ENCODE data around the gene B4GALNT1.
A peak's percentile ranks its signal among the peaks of the same experiment; 100 is the strongest.

B4GALNT1 gene

GRCh38 chr12:57611108-57611826, 21.7 kb downstream of the B4GALNT1 start, which contains the start of gene ARHGEF25:
ARHGEF25 (plus strand) TSS chr12:57611435; CDS start chr12:57611895, 460 bp downstream.
- peak within 1 kb of the TSS; percentile 69 for H3K4me3 ChIP-seq (ENCODE audit: low read length)
- DNase-seq (ENCODE audit: low read depth): peak; percentile 48
- TF ChIP-seq, protein P1, sequence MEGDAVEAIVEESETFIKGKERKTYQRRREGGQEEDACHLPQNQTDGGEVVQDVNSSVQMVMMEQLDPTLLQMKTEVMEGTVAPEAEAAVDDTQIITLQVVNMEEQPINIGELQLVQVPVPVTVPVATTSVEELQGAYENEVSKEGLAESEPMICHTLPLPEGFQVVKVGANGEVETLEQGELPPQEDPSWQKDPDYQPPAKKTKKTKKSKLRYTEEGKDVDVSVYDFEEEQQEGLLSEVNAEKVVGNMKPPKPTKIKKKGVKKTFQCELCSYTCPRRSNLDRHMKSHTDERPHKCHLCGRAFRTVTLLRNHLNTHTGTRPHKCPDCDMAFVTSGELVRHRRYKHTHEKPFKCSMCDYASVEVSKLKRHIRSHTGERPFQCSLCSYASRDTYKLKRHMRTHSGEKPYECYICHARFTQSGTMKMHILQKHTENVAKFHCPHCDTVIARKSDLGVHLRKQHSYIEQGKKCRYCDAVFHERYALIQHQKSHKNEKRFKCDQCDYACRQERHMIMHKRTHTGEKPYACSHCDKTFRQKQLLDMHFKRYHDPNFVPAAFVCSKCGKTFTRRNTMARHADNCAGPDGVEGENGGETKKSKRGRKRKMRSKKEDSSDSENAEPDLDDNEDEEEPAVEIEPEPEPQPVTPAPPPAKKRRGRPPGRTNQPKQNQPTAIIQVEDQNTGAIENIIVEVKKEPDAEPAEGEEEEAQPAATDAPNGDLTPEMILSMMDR (conservative IDR thresholded peaks at IDR 0.05; ENCODE audit: low read length): no peak

DNA sequence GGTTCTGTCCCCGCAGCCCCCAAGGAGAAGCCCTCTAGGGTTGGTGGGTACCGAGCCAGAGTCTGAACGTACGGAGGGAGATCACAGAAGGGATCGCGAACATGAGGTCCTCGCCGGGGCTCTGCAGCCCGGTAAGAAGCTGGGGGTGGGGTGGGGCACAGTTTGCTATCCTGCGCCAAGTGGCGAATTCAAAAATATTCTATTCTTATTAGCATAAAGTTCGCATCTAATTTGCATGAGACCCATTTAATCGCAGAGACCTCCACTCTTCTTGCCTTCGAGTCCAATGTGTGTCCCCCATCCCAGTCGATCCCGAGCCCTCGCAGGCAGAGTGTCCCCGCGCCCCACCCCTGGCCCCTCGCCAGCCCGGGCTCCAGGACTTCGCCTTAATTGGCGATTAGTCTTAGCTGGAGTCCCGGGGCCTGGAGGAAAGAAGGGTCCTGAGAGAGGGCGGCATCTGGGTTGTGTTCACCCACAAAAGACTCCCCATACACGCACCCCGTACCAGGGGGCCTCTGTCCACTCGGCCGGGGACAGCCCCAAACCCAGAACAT, 22.4 kb downstream of the B4GALNT1 start:
- TF ChIP-seq, protein P1 (conservative IDR thresholded peaks at IDR 0.05; ENCODE audit: low read length): no peak
- no peak for DNase-seq (ENCODE audit: low read depth)
- peak overlapping the region; percentile 69 for H3K4me3 ChIP-seq (ENCODE audit: low read length)

DNA sequence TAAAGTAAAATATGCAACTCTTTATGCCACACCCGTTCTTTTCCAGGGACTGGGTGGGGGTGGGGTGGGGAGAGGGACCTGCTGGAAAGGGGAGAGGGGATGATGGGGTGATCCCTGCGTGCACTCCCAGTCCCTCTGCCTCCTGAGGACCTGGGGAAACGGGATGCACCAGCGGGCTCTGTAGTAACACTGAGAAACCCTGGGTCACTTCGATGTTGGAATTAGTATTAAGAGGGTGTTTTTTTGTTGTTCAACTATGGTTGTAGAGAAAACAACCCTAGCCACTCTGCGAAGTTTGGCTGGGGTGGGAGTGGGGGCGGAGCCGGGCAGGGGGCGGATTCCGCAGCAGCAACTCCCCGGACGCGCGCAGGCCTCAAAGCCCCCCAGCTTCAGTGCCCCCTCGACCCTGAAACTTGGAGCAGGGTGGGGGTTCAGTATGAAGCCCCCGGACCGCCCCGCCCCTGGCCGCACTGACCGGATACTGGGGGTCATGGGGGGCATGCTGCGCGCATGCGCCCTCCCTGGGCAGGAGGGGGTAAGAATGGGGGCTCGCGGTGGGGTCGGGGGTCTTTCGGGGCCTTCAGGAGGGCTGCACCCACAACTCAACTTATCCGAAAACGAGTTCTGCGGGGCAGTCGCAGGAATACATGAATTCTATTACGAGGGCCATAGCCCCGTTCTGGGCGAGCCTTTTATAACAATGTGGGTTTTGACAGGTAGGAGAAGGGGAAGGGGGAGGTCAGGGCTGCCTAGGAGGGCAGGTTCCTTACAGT, 23.0 kb downstream of the B4GALNT1 start:
- no peak for DNase-seq (ENCODE audit: low read depth)
- TF ChIP-seq, protein P1 (conservative IDR thresholded peaks at IDR 0.05; ENCODE audit: low read length): no peak
- no peak overlapping the region for H3K4me3 ChIP-seq (ENCODE audit: low read length)

GRCh38 chr12:57609101-57609780, 23.8 kb downstream of the B4GALNT1 start:
- DNase-seq (ENCODE audit: low read depth): no peak
- no peak overlapping the region for H3K4me3 ChIP-seq (ENCODE audit: low read length)
- TF ChIP-seq, protein P1 (conservative IDR thresholded peaks at IDR 0.05; ENCODE audit: low read length): no peak

- TF ChIP-seq, protein P1 (conservative IDR thresholded peaks at IDR 0.05; ENCODE audit: low read length): no peak
- no peak overlapping the region for H3K4me3 ChIP-seq (ENCODE audit: low read length)
- DNase-seq (ENCODE audit: low read depth): no peak
Observed at GRCh38 chr12:57607958-57608663, 24.9 kb downstream of the B4GALNT1 start.

DNA sequence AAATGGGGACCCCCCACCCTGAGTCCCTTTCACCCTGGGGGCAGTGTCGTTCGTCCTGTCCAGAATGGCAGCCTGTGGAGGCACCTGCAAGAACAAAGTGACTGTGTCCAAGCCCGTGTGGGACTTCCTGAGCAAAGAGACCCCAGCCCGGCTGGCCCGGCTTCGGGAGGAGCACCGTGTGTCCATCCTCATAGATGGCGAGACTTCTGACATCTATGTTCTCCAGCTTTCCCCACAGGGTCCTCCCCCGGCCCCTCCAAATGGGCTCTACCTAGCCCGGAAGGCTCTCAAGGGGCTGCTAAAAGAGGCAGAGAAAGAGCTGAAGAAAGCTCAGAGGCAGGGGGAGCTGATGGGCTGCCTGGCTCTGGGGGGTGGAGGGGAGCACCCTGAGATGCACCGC, 26.2 kb downstream of the B4GALNT1 start:
- no peak overlapping the region for H3K4me3 ChIP-seq (ENCODE audit: low read length)
- no peak for DNase-seq (ENCODE audit: low read depth)
- TF ChIP-seq, protein P1 (conservative IDR thresholded peaks at IDR 0.05; ENCODE audit: low read length): no peak

Data from AG10803 (cell line).